ENCODE measurements around the gene PLPP1.
"Not testable (repeated sequence)": the region's sequence is repeated elsewhere in the genome, so short reads cannot be mapped to it uniquely, and the experiment has no call there.

PLPP1 gene

GRCh38 chr5:55509796-55510522 is 24.8 kb downstream of the PLPP1 start:
- TF ChIP-seq CTCF (IDR thresholded peaks at IDR 0.05; ENCODE audit: low read depth, low read length, missing control alignments), result no peak
- no peak overlapping the region for H3K27ac ChIP-seq
- no peak for DNase-seq
- in situ Hi-C loops (cut with HindIII; ENCODE audit: low pct_ligation_motif_present, low sequenced_read_pairs), result no loop called here
- H3K27me3 ChIP-seq (replicated peaks), result no peaks in the 10 kb centered on the region
- H3K36me3 ChIP-seq (replicated peaks), result no peaks in the 10 kb centered on the region
- H3K4me3 ChIP-seq (ENCODE audit: low read depth, low read length), result no peak overlapping the region

GRCh38 chr5:55509097-55509496 is 25.7 kb downstream of the PLPP1 start:
- in situ Hi-C loops (cut with HindIII; ENCODE audit: low pct_ligation_motif_present, low sequenced_read_pairs), result no loop called here
- Histone ChIP-seq H3K27ac (no peak overlapping the region), H3K36me3 (replicated peaks) (no peaks in the 10 kb centered on the region), H3K4me3 (ENCODE audit: low read depth, low read length) (no peak overlapping the region), H3K27me3 (replicated peaks) (no peaks in the 10 kb centered on the region)
- DNase-seq, result no peak
- TF ChIP-seq CTCF (IDR thresholded peaks at IDR 0.05; ENCODE audit: low read depth, low read length, missing control alignments), result no peak

- H3K27me3 ChIP-seq (replicated peaks), result no peaks in the 10 kb centered on the region
- H3K36me3 ChIP-seq (replicated peaks), result no peaks in the 10 kb centered on the region
- H3K27ac ChIP-seq, result no peak overlapping the region
- no peak for DNase-seq
- H3K4me3 ChIP-seq (ENCODE audit: low read depth, low read length), result no peak overlapping the region
- no peak for TF ChIP-seq CTCF (IDR thresholded peaks at IDR 0.05; ENCODE audit: low read depth, low read length, missing control alignments)
- in situ Hi-C loops (cut with HindIII; ENCODE audit: low pct_ligation_motif_present, low sequenced_read_pairs), result no loop called here
These were observed 27.2 kb downstream of the PLPP1 start for GRCh38 chr5:55507574-55507973.

GRCh38 chr5:55505711-55506110 is 29.1 kb downstream of the PLPP1 start:
- in situ Hi-C loops (cut with HindIII; ENCODE audit: low pct_ligation_motif_present, low sequenced_read_pairs); H3K4me3 ChIP-seq (ENCODE audit: low read depth, low read length); H3K36me3 ChIP-seq (replicated peaks); DNase-seq; H3K27ac ChIP-seq; H3K27me3 ChIP-seq (replicated peaks): not testable (repeated sequence)

- H3K4me3 ChIP-seq (ENCODE audit: low read depth, low read length); H3K27me3 ChIP-seq (replicated peaks); H3K36me3 ChIP-seq (replicated peaks); DNase-seq; in situ Hi-C loops (cut with HindIII; ENCODE audit: low pct_ligation_motif_present, low sequenced_read_pairs); H3K27ac ChIP-seq: not testable (repeated sequence)
These were observed 30.8 kb downstream of the PLPP1 start for GRCh38 chr5:55503917-55504316.

GRCh38 chr5:55502759-55503158 is 32.0 kb downstream of the PLPP1 start:
- Histone ChIP-seq H3K36me3 (replicated peaks) (no peaks in the 10 kb centered on the region), H3K27me3 (replicated peaks) (no peaks in the 10 kb centered on the region), H3K27ac (no peak overlapping the region), H3K4me3 (ENCODE audit: low read depth, low read length) (no peak overlapping the region)
- in situ Hi-C loops (cut with HindIII; ENCODE audit: low pct_ligation_motif_present, low sequenced_read_pairs), result no loop called here
- no peak for DNase-seq
- TF ChIP-seq CTCF (IDR thresholded peaks at IDR 0.05; ENCODE audit: low read depth, low read length, missing control alignments), result no peak

GRCh38 chr5:55498457-55498856 is 36.3 kb downstream of the PLPP1 start:
- no peak for TF ChIP-seq CTCF (IDR thresholded peaks at IDR 0.05; ENCODE audit: low read depth, low read length, missing control alignments)
- no peak for DNase-seq
- Histone ChIP-seq H3K36me3 (replicated peaks) (no peaks in the 10 kb centered on the region), H3K27ac (no peak overlapping the region), H3K4me3 (ENCODE audit: low read depth, low read length) (no peak overlapping the region), H3K27me3 (replicated peaks) (no peaks in the 10 kb centered on the region)
- in situ Hi-C loops (cut with HindIII; ENCODE audit: low pct_ligation_motif_present, low sequenced_read_pairs), result no loop called here
